Smooth muscle cell (in vitro differentiated cells): ENCODE data around the gene CDK7. TPM values are rescaled to one million over a fixed set of nuclear protein-coding genes. Genes with fewer than 3 reads are reported as not detected.

Experiments used
- polyA plus RNA-seq: library from polyadenylated mRNA; unstranded; fragments of >200 nt; fragmentation: Nextera tagmentation; extraction: Ambion mirVana; gene quantifications from 2 replicates; pipeline ENCODE4 v1.2.1, GENCODE V29; 2016
- total RNA-seq: library from RNA; depleted of rRNA; stranded (reverse); fragments of >200 nt; gene quantifications from 2 replicates; pipeline ENCODE4 v1.2.3, GENCODE V29; 2014

Gene CDK7
- total and polyA plus RNA-seq, 2 experiments from 2014 or later = 43.4 to 47.2 TPM

Other genes starting within 250 kb of the CDK7 start
- gene SLC30A5, start 140.9 kb upstream of the CDK7 start, total RNA-seq = 79.5 and 87.6 TPM in 2 replicates
- gene SLC30A5, start 140.9 kb upstream of the CDK7 start, polyA plus RNA-seq = 54.5 and 60.0 TPM in 2 replicates
- gene CCNB1, start 67.7 kb upstream of the CDK7 start, total RNA-seq = 28.5 and 35.7 TPM in 2 replicates
- 31.7 and 36.8 TPM in 2 replicates for gene CCNB1, start 67.7 kb upstream of the CDK7 start, polyA plus RNA-seq
- gene CENPH, start 45.3 kb upstream of the CDK7 start, total RNA-seq = 13.3 and 15.5 TPM in 2 replicates
- 10.5 and 11.5 TPM in 2 replicates for gene CENPH, start 45.3 kb upstream of the CDK7 start, polyA plus RNA-seq
- gene CCDC125, start 97.9 kb downstream of the CDK7 start, total RNA-seq = 0.09 and 0.18 TPM in 2 replicates
- gene CCDC125, start 97.9 kb downstream of the CDK7 start, polyA plus RNA-seq = 0.15 TPM in 1 of 2 replicates, not detected in the other
- gene AK6, start 134.6 kb downstream of the CDK7 start, total RNA-seq = 48.7 and 66.0 TPM in 2 replicates
- gene AK6, start 134.6 kb downstream of the CDK7 start, polyA plus RNA-seq = 95.1 and 98.7 TPM in 2 replicates
- gene TAF9, start 134.6 kb downstream of the CDK7 start, total RNA-seq = 68.2 and 74.4 TPM in 2 replicates
- gene TAF9, start 134.6 kb downstream of the CDK7 start, polyA plus RNA-seq = 67.2 and 76.9 TPM in 2 replicates
- 21.2 and 23.9 TPM in 2 replicates for gene RAD17, start 134.9 kb downstream of the CDK7 start, total RNA-seq
- 16.2 and 21.9 TPM in 2 replicates for gene RAD17, start 134.9 kb downstream of the CDK7 start, polyA plus RNA-seq
- gene MARVELD2, start 180.2 kb downstream of the CDK7 start, total RNA-seq = 6.1 and 8.3 TPM in 2 replicates
- 1.4 and 11.0 TPM in 2 replicates for gene MARVELD2, start 180.2 kb downstream of the CDK7 start, polyA plus RNA-seq